Activated CD4-positive, alpha-beta T cell treated with anti-CD3 and anti-CD28 coated beads for 4 hours (primary cell): ENCODE results near the gene ATP6V0D1.

Experiments
- DNase-seq, 2 donors: peaks; one replicate each; pipeline ENCODE4 v3.0.0-alpha.2; 2020

ATP6V0D1 gene

DNA sequence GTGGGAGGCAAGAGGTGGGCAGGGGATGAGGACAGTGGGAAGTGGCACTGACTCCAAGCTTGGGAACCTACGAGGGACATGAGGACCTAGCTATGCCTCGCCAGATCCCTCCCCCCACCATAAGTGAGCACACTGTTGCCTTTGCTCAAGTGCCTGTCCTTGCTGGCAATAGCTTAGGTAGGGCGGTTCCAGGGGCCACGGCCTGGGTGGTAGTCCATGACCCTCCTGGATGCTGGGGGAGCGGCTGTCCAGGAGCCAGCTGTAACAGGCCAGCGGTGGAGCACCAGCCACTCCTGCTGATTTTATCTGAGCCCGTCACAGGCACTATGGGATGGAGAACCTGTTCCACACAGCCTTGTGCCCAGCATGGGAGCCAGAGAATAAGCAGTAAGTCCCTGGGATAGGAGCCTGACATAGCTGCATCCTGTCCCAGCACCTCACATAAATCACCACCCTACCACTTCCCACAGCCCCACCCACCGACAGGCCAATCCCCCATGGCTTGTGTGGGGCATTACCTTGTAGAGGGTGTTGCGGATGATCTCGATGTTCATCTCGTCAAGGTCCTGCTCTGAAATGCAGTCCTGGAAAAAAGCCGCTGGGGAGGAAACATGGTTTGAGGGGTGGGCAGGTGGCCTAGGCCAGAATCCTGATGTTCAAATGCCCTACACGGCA is 38.2 kb downstream of the ATP6V0D1 start:
- DNase-seq, result no peak

DNA sequence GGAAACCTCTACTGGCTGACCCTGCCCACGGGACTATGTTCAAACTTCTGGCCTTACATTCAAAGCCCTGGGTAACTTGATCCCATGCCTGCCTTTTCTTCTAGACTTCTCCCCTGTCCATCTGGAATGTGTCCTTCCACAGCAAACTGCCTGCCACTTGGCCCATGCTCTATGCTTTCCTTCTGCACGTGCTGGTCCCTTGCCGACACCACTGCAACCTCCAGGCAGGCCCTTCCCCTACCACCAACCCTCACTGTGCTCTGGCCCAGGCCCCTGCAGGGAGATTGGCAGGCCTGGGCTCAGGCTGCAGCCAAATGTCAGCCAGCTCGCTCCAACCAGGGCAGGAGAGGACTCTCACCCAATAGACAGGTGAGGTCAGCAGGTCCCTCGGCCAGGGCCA is 39.0 kb downstream of the ATP6V0D1 start:
- DNase-seq, result no peak

DNA sequence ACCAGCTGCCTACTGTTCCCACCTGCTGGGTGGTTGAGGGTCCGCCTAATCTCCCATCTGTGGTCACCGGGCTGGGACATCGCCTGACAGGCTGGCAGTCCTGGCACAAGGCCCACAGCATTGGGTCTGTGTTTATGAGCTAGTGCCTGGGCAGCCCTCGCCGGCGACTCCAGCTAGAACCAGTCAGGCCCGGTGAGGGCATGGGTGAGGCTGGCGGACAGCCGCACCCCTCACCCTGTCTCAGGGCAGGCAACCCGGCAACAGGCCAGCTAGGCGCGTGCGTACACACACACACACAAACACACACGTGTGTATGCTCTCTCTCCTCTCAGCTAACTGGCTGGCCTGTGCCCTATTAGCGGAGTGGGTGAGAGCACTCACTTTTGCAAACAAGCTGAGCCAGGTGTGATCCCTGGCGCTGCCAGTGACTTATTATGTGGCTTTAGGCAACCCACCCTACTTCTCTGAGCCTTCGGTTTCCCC is 39.6 kb downstream of the ATP6V0D1 start:
- DNase-seq, result no peak

DNA sequence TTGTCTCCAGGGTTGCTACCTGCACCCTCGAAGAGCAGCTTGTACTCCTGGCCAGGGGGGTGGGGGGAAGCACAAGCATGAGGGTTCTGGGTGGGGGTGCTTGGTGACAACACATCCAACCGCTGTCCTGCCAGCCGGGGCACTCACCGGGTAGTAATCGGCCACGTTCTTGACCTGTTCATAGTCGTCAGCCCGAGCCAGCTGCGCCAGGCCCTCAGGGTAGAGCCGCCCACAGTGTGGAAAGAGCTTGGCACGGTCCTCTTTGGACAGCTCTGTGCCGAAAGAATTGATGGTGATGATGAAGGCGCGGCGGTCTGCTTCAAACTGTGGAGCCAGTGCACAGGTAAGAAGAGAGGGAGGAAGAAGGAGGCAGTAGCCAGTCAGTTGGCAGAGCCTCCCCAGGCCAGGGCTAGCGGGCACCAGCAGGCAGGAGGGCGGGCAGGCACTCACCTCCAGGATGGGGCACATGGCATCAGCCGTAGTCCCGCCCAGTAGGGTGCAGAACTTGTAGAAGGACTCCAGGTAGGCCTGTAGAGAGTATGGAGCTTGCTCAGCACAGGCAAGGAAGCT is 42.0 kb downstream of the ATP6V0D1 start:
- DNase-seq, result no peak

DNA sequence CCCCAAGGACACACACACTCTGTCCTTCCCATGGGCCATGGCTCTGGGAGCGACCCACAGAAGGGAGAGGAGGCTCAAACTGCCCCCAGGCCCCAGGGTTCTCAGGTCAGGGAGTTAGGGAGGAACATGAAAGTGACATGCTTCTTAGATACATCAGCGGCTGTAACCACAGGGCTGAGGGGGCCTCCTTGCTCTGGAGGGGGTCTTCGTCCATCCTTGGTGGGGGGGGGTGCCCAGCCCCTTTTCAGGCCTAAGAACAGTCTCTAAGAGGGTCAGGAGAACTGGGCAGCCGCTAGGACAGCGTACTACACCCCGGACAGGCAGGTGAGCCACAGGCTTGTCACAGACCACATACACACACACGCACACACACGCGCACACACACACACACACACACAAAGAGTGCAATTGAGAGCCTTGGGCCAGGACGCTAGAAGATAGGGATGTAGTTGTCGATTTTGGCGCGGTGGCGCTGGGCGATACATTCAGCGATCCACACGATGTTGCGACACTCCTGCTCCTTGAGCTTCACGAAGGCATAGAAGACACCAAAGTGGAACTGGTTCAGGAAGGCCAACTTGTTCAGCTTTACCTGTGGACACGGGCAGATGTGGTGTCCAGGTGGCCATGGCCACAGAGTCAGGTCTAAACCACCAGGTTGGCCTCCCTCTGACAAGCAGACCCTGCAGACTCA is 42.7 kb downstream of the ATP6V0D1 start:
- no peak for DNase-seq

DNA sequence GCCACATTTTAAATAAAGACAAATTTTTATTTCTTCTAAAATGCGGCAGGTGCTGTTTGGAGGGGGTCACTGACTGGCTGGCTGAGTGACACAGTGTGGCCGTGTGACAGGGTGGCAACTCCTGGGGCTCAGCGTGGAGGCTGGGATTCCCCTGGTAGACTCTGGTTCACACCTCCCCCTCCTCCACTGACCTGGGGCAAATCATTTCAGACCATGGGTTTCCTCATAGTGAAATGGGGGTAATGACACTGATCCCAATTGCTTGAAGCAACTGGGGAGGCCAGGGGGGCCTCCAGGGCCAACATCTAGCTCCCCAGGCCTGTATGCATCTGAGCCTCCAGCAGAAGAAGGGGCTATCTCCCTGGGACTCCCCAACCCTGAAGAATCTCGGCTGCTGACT is 43.4 kb downstream of the ATP6V0D1 start:
- DNase-seq, result no peak

DNA sequence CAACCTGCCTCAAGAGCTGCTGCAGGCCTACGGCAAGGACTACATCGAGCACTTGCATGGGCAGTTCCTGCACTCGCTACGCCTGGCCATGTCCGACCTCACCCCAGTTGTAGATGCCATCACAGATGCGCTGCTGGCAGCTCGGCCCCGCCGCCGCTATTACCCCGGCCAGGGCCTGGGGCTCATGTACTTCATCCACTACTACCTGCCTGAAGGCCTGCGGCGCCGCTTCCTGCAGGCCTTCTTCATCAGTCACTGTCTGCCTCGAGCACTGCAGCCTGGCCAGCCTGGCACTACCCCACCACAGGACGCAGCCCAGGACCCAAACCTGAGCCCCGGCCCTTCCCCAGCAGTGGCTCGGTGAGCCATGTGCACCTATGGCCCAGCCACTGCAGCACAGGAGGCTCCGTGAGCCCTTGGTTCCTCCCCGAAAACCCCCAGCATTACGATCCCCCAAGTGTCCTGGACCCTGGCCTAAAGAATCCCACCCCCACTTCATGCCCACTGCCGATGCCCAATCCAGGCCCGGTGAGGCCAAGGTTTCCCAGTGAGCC is 44.2 kb downstream of the ATP6V0D1 start:
- DNase-seq, result no peak

DNA sequence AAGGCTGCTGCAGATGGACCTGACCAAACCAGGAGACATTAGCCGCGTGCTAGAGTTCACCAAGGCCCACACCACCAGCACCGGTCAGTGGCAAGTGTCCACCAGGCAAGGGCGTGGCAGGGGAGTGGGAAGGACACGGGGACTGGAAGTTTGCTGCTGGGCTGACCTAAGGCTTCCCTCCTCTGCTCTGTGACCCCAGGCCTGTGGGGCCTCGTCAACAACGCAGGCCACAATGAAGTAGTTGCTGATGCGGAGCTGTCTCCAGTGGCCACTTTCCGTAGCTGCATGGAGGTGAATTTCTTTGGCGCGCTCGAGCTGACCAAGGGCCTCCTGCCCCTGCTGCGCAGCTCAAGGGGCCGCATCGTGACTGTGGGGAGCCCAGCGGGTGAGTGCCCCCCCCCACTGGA is 45.2 kb downstream of the ATP6V0D1 start:
- DNase-seq, result no peak

DNA sequence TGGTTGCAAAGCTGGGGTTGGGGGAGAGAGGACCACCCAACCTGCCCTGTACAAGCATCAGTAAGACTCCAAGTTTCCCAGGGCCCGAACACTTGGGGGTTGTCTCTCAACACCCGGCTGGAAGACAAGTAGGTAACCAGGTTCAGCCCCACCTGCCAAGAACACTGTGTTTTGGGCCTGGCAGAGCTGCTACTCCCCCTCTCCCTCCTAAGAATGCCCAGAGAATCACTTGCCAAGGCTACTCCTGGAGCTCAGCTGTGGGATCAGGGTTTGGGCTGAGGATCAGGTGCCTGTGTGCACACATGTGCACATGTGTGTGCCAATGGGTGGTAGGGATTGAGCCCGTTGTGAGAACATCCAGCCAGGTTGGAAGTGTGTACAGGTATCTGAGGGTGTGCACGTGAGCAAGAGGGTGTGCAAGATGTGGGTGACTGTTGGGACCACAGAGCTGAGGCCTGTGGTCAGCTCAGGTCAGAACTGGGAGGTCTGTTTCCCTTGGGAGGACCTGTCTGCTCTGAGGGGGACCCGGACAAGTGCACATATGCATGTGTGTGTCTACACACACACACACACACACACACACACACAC is 47.7 kb downstream of the ATP6V0D1 start:
- DNase-seq, result no peak

DNA sequence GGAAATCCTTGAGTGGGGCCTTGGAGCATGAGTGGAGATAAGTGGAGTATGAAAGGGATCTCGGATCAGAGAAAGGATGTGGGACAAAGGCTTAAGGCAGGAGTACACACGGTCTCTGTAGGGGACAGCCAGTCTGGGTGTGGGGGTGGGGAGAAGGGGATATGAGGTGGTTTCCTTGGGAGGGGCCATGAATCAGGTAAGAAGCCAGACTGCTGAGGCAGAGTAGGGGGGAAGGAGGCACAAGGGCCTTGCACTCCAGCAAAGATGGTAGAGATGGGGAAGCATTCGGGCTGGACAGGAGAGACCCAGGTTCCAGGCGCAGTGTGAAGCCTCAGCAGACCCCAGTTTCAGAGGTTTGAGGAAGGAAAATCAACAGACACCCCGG is 48.5 kb downstream of the ATP6V0D1 start:
- no peak for DNase-seq

DNA sequence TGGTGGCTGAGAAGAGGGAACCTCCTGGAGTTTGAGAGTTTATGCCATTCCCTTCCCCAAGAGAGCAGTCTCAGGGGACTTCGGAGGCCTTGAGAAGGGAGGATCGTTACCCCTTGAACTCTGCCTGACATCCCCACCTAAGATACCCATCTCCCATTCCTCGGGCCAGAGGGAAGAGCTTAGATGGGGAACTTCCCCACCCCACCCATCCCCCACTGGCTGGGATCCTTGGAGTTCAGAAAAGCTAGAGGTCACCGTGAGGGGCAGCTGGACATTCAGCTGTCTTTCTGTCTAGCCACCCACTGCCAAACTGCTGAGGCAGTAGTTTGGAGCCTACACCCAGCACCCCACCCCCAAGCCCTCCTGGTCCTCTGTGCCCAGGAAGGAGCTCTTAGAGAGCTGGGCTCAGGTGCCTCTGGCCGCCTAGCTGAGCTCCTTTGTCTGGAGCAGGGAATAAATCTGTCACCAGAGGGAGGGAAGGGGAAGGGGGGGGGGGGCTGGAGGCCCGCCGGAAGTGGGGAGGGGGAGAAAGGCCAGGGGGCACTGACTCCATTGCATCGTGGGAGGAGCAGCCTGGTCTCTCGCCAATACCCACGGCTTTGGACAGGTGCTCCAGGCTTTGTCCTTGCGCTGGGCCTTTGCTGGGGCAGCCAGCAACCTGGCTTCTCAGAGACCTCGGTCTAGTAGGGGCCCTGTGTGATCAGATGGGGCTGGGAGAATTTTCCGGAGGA is 49.0 kb downstream of the ATP6V0D1 start:
- DNase-seq, result no peak

DNA sequence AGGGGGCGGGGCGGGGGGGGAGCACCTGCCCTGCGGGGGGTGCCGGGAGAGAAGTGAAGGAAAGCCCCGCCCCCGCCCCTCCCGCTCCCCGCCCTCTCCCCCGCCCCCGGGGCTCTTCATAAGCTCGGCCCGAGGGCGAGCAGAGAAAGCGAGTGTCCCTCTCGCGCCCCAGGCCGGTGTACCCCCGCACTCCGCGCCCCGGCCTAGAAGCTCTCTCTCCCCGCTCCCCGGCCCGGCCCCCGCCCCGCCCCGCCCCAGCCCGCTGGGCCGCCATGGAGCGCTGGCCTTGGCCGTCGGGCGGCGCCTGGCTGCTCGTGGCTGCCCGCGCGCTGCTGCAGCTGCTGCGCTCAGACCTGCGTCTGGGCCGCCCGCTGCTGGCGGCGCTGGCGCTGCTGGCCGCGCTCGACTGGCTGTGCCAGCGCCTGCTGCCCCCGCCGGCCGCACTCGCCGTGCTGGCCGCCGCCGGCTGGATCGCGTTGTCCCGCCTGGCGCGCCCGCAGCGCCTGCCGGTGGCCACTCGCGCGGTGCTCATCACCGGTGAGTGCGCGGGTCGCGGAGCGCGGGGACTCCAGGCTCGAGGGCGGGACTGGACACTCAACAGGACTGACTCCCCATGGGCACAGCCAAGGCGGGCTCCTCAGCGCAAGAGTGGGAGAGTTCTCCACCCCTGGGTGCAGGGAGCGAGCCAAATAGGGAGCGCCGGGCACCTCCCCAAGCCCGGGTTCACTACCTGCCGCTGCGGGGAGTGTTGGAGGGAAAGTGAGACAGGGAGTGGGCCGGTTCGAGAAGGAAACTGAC is 49.8 kb downstream of the ATP6V0D1 start, which contains the start of gene HSD11B2:
Gene HSD11B2, plus strand, starts transcription at position 145 of the 798 bp plus-strand sequence. Its CDS starts 128 bp downstream, at position 273.
- DNase-seq, result peak; percentile 18 to 42

DNA sequence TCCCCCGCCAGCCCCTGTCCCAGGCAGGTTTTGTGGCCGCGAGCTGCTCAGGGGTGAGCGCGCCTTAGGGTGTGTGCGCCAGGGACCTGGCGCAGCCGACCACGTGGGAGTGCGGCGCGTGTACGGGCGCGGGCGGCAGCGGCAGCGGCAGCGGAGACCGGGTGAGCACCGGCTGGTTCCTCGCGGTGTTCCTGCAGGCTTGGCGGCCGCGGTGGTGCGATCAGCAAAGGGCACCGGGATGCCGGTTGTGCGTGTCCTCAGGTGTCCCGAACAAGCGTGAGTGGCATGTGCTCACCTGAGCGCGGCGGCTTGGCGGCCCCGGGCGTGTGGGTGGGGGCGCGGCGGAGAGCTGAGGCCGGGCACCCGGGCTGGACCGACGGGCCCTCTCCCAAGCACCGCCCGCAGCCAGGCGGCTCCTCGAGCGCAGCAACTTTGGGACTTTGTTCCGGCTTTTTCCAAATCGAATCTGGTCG is 50.4 kb downstream of the ATP6V0D1 start:
- DNase-seq, result peak; percentile 33 to 34

DNA sequence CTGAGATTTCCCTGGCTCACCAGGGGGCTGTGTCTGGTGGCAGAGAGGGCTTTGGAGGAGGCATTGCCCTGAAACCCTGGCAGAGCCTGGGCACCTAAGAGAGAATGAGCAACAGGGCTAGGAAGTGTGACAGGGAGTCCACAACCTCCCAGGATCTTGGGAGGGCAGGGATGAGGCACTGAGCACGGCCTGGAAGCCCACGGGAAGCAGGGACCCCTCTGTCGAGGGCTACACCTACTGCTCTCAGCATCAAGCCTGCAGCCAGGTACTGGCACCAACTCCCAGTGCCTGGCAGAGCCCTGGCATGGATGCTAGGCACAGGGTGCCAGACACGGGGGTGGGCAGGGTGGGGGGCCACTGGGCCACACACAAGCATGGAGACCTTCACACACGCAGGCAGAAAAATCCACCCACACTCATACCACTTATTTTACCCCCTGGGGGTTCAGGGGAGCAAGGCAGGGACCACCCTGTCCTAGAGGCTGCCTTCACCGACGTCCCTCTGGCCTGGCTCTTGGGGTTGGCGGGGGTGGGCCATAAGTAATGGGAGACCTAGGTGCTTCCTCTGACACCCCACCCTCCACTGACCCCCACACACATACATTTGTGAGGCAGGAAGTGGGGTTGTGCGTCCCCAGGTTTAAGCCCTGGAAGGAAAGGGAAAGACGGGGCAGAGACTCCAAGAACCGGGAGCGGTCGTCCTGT is 51.0 kb downstream of the ATP6V0D1 start:
- no peak for DNase-seq

DNA sequence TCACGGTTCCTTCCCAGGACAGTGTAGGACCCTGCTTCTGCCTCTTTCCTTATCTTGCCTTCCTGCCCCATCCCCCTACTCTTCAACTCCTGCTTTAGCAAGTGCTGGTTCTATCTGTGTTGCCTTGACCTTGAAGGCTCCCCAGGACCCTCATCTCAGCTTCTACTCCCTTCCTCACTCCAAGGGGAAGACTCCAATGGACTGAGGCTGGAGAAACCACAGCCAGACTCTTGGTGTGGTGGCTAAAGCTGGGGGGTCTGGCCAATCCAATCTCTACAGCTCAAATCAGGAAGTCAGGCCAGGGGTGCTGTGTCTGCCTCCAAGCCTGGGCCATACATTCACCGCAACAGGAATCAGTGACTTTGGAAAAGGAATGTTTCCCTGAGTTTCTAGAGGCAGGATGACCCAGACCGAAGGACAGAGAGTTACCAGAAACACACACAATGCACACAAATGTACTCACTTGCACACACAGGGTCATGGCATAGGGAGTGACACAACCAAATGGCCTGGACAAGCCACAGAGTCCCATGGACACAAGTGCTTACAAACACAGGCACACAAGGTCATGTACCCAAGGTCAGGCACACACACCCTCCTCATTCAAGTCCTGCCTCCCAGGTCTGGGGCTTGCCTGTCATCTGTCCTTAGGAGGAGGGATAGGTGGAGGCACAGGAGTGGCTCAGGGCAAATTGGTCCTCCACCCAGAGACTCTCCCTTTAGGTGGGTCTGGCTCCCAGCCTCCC is 51.7 kb downstream of the ATP6V0D1 start:
- no peak for DNase-seq

DNA sequence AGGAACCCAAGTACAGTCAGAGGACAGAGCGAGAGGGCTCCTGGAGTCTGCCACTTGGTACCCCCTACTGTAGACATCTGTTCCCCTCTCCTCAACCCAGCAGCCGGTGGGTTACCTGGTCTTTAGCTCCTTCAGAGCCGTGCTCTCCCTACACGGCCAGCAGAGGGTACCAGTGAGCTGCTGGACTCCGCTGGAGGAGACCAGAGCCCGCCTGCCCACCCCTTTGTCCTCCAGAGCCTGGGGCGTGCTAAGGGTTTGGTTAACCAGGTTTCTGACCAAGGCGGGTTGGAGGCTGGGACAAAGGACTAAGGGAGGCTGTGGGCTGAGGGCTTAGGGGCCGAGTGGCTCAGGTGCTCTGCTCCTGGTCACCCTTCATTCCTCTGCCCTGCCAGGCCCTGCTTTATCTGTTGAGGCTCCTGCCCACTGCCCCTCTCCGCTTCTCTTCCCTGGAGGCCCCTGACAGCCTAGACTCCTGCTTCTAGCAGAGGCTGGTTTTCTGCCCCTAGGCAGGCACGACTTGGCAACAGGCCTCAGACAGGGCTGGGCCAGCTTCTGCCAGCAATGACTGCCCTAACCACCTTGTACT is 52.7 kb downstream of the ATP6V0D1 start:
- peak; percentile 39 to 53 for DNase-seq

DNA sequence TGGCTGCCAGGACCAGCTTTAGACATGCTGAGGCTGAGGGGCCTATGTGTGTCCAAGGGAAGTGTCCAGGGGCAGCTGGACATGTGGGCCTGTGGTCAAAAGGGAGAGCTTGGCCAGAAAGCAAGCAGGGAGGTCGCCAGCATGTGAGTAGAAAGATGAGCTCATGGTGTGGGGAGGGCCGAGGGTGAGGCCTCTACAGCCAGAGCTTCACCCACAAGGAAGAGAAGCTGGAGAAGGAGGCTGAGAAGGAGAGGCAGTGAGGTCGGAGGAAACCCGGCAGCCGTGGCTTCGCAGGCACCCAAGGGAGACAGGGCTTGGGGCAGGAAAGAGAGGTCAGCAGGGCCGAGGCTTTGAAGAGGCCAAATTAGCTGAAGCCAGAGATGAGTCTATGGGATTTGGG is 54.0 kb downstream of the ATP6V0D1 start:
- DNase-seq, result no peak

DNA sequence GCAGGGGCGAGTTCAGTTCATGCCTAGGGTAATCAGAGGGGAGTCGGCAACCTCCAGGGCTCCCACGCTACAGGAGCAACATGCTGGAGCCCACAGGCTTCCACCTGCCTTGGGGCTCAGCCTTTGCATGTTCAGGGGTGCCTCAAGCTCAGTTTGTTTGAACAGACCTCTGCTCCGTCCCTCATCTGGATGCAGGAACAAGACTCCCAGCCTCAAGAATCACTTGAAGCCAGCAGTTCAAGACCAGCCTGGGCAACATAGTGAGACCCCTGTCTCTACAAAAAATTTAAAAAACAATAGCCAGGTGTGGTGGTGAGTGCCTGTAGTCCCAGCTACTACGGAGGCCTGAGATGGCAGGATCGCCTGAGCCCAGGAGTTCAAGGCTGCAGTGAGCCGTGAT is 54.9 kb downstream of the ATP6V0D1 start:
- DNase-seq, result no peak

DNA sequence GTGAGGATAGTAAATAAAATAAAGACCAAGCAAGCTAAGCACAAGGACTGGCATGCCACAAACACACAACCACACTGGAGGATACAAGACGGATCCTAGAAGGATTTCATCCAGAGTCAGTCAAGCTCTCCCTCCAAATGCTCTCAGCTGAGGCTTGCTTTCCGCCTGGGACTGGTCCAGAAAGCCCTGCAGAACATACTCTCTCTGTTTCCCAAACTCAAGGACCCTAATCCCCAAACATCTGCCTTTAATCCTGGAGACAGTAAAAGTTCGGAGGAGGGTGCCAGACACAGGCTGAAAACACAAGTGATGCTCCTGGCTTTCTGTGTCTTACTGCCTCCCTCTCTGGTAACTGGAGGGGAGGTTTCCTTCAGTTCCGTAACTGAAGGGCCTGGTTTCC is 55.4 kb downstream of the ATP6V0D1 start:
- DNase-seq, result no peak

DNA sequence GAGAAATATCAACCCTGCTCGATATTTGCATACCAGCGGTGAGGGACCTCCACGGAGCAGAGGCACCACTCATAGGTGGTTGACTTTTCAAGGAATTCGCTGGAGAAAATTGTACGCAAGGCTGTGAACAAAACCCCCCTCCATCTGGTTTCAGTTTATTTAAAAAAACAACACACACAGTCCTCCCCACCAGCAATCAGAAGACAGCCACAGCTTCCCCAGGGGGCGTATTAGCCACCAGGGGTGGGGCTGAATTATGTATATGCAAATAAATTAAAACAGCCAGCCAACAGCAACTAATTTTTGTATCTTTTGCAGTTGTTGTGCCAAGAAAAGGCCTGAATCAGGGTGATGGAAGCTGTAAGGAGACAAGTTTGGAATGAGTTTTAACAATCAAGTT is 55.9 kb downstream of the ATP6V0D1 start:
- no peak for DNase-seq
